ENCODE results near the gene CHST8.

The CHST8 gene

DNA sequence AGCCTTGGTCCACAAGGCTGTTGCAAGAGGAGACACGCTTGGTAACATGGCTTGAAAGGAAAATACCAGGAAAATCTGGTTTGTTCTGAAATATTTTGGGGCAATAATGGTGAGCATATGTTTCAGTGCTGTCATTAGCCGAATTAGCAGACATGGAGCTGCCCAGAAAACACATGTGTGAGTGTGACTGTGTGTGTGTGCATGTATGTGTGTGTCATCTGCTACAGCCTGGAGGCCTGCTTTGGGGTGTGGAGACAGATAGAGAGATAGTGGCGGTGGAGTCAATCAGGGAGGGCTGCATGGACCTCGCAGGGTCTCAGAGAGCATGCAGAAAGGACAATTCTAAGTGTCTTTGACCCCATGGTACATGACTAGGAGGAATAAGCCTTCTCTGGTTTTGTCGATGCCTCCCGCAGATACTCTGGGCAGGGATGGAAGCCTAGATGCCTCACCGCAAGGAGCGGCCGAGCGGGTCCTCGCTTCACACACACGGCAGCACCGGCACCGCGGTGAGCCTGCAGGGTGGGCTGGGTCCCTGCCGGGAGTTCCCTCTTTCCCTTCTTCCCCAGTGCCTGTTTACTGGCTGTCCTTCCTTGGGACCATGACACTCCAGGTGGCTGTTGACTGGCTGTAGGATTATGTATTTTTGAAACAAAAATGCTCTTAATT lies 178.4 kb downstream of the CHST8 start:
- DNase-seq (ENCODE audit: low read depth), result no peak
- no peak overlapping the region for H3K4me3 ChIP-seq (ENCODE audit: low read depth, low read length)
- TF ChIP-seq, protein P1, sequence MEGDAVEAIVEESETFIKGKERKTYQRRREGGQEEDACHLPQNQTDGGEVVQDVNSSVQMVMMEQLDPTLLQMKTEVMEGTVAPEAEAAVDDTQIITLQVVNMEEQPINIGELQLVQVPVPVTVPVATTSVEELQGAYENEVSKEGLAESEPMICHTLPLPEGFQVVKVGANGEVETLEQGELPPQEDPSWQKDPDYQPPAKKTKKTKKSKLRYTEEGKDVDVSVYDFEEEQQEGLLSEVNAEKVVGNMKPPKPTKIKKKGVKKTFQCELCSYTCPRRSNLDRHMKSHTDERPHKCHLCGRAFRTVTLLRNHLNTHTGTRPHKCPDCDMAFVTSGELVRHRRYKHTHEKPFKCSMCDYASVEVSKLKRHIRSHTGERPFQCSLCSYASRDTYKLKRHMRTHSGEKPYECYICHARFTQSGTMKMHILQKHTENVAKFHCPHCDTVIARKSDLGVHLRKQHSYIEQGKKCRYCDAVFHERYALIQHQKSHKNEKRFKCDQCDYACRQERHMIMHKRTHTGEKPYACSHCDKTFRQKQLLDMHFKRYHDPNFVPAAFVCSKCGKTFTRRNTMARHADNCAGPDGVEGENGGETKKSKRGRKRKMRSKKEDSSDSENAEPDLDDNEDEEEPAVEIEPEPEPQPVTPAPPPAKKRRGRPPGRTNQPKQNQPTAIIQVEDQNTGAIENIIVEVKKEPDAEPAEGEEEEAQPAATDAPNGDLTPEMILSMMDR (IDR thresholded peaks at IDR 0.05; ENCODE audit: insufficient read depth, low read depth, low read length, missing control alignments), result no peak

DNA sequence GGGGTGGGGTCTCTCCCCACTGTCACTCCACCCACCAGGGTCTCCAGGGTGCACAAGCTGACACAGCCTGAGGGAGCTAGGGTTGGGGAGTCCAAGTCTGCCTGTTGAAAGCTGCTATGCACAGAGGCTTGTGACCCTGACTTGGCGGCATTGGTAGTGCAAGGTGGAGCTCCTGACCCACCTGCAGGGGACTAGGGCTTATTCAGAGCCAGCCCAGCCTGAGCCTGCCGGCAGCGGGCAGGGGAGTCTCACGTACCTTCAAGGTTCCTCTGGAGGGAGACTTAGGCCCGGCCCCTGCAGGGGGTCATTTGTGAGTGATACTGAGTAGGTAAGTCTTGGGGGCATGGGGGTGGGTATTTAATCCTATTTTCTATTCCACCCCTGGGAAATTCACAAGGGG lies 179.7 kb downstream of the CHST8 start:
- TF ChIP-seq, protein P1 (IDR thresholded peaks at IDR 0.05; ENCODE audit: insufficient read depth, low read depth, low read length, missing control alignments), result no peak
- DNase-seq (ENCODE audit: low read depth), result no peak
- no peak overlapping the region for H3K4me3 ChIP-seq (ENCODE audit: low read depth, low read length)

DNA sequence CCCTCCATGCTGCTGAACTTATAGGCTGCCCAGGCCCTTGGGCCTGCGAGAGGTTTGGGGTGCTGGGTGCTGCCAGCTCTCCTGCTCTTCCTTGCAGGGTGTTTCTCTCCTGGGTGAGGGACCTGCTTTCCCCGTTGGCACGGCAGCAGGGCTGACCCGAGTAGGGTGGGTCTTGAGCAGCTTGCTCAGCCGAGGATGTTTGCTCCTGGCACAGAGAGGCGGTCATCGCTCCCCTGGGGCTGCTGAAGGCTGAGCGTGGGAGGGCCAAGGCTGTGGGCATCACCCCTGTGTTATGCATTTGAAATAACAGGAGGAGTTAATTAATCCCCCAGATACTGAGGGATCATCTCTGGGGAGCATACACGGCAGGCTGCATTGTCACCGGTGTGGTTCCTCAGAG lies 180.2 kb downstream of the CHST8 start:
- TF ChIP-seq, protein P1 (IDR thresholded peaks at IDR 0.05; ENCODE audit: insufficient read depth, low read depth, low read length, missing control alignments), result no peak
- H3K4me3 ChIP-seq (ENCODE audit: low read depth, low read length), result no peak overlapping the region
- DNase-seq (ENCODE audit: low read depth), result no peak

DNA sequence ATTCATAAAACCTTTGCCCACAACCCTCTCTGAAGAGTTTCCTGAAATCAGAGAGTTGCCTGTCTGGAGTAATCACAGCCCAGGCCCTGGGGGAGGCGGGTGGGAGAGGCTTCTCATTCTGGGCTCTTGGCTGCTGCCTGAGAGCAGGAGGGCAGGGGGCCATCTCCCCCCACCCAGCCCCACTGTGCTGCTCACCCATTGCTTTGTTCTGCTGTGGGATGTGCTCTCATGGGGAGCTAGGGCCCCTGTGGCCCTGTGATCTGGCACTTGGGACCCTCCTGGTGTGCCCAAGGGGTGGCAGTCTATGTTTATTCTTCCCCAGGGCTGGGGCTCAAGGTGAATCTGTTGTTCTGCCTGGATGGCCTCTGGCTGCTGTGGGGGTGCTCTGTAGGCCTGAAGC lies 181.0 kb downstream of the CHST8 start:
- H3K4me3 ChIP-seq (ENCODE audit: low read depth, low read length), result no peak overlapping the region
- DNase-seq (ENCODE audit: low read depth), result no peak
- TF ChIP-seq, protein P1 (IDR thresholded peaks at IDR 0.05; ENCODE audit: insufficient read depth, low read depth, low read length, missing control alignments), result no peak

DNA sequence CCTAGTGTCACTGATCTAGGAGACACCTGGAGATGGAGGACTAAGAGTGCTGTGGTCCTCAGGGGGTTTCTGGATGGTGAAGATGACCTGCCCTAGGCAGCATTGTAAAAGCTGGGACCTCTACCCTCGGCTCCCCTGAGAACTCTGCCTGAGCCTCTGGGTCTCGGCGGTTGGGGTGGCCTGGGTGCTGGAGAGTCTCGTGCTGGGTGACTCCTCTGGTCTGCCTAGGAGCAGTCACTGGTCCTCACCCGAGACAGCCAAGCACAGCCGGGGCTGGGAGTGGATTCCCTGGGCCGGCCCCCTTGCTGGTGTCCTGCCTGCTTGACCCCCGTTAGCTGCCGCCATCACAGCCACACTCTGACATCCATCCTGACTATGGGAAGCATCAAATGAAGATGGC lies 181.6 kb downstream of the CHST8 start:
- no peak for DNase-seq (ENCODE audit: low read depth)
- TF ChIP-seq, protein P1 (IDR thresholded peaks at IDR 0.05; ENCODE audit: insufficient read depth, low read depth, low read length, missing control alignments), result no peak
- no peak overlapping the region for H3K4me3 ChIP-seq (ENCODE audit: low read depth, low read length)

DNA sequence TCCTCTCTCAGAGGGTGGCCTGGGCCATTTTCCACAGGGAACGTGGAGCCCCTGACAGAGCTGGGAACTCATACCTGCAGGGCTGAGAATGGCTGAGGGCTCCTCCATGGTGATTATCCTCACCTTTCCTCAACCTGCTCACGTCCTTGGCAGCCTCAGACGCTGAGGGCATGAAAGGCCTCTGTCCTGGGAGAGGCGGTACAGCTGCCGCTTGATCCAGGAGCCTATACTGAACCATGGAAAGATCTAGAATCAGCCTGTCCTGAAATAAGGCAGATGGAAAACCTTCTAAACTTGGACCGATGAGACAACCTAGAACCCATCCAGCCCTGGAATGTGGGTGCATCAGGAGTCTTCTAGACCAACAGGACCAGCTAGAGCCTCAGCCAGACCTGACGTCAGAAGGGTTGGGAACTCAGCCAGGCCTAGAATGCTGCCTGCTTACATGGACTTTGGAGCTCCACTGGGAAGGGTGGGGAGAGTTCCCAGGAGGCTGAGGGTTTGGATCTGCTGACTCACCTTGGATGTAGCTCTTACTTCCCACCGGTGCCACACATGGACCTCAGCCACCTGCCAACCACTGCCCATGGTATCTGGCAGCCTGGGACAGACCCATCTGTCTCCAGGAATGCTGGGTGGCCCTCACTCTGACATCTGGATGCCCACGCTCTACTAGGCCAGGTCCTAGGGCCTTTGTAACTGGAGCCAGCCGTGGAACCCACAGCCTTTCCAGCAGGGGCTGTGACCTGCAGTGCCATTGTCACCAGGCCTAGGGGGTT lies 182.5 kb downstream of the CHST8 start:
- no peak overlapping the region for H3K4me3 ChIP-seq (ENCODE audit: low read depth, low read length)
- TF ChIP-seq, protein P1 (IDR thresholded peaks at IDR 0.05; ENCODE audit: insufficient read depth, low read depth, low read length, missing control alignments), result no peak
- DNase-seq (ENCODE audit: low read depth), result no peak

All from GM12865 (cell line).